Activated CD8-positive, alpha-beta T cell treated with anti-CD3 and anti-CD28 coated beads, Interleukin-2, amount 10 ng/mL, durations not matched to agents 7 days and 5 days (primary cell): ENCODE results near the gene ZMYND11. TPM values are rescaled to one million over a fixed set of nuclear protein-coding genes. Genes with fewer than 3 reads are reported as not detected.

Source experiments
- ATAC-seq: fragments of 150-1000 bp; cut with Tn5 transposase; one replicate; pipeline ENCODE4 v1.10.0; 2021; ENCODE audit warnings: moderate library complexity
- CTCF ChIA-PET: fragments of 350-600 bp; sonication (Branson Sonifier 250); formaldehyde crosslinking; loops from one replicate; lab custom pipeline; 2021; ENCODE audit warnings: antibody characterized with exemption; lab: Charles Lee
- POLR2A ChIA-PET: fragments of 350-600 bp; sonication (Branson Sonifier 250); formaldehyde crosslinking; loops from one replicate; lab custom pipeline; 2021; ENCODE audit warnings: antibody characterized with exemption; lab: Charles Lee
- DNase-seq: peaks from one replicate; pipeline ENCODE4 v3.0.0-alpha.2; 2020
- H3K27ac Mint-ChIP-seq: one replicate; pipeline ENCODE4 v1.8.0; 2021; ENCODE audit warnings: mild to moderate bottlenecking, mixed read lengths
- H3K27me3 Mint-ChIP-seq: one replicate; pipeline ENCODE4 v1.8.0; 2021; ENCODE audit warnings: low read depth, mixed read lengths
- H3K36me3 Mint-ChIP-seq: one replicate; pipeline ENCODE4 v1.8.0; 2021; ENCODE audit warnings: low read depth, mixed read lengths
- H3K4me1 Mint-ChIP-seq: one replicate; pipeline ENCODE4 v1.8.0; 2021; ENCODE audit warnings: low read depth, mixed read lengths
- H3K4me3 Mint-ChIP-seq: one replicate; pipeline ENCODE4 v1.8.0; 2021; ENCODE audit warnings: mild to moderate bottlenecking, mixed read lengths
- H3K9me3 Mint-ChIP-seq: one replicate; pipeline ENCODE4 v1.8.0; 2022; ENCODE audit warnings: mixed read lengths; ENCODE audit not compliant: insufficient read depth
- total RNA-seq, 2 experiments: library from RNA; stranded (reverse); gene quantifications; one replicate each; pipeline ENCODE4 v1.2.3, GENCODE V29; 2021

Gene ZMYND11
- total RNA-seq, 2 experiments from 2014 or later, result 41.3 to 42.0 TPM

DNA sequence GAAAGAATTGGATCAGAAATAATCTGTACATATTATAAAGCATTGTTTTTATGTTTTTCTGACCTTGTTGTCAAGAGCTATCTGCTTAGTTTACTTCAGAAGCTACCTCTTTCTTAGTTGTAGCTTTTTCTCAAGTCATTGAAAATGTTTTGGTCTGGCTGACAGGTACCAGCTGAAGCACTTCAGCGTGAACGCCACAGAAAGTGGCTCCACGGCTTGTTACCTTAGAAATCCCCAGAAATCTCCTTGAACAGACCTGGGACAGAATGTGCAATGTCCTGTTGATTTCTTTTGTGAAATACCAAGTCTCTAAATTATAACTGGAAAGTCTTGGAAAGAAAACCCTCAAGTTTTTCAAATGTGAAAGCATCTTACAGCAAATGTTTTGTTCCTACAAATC is 96.8 kb downstream of the ZMYND11 start:
- CTCF ChIA-PET, result interaction anchor here (1.1 to 3.6 kb wide), 2 partner anchors 11 to 15 kb away, joined by 3 to 16 read pairs; no protein-coding TSS in a partner anchor
- Mint-ChIP-seq H3K4me3 (no peak overlapping the region), H3K27me3 (no peaks in the 10 kb centered on the region), H3K9me3 (no peaks in the 10 kb centered on the region), H3K36me3 (peaks cover 2% of the 10 kb centered on the region), H3K27ac (no peak overlapping the region), H3K4me1 (peaks cover 8% of the 10 kb centered on the region)
- ATAC-seq (no peak), DNase-seq (no peak)
- POLR2A ChIA-PET, result no interaction called here

GRCh38 chr10:232878-233277 is 97.6 kb downstream of the ZMYND11 start:
- H3K36me3 Mint-ChIP-seq, result peaks cover 2% of the 10 kb centered on the region
- H3K9me3 Mint-ChIP-seq, result no peaks in the 10 kb centered on the region

GRCh38 chr10:234708-235406 is 99.6 kb downstream of the ZMYND11 start:
- DNase-seq, result no peak
- Mint-ChIP-seq H3K4me3 (no peak overlapping the region), H3K9me3 (no peaks in the 10 kb centered on the region), H3K27me3 (no peaks in the 10 kb centered on the region), H3K4me1 (no peaks in the 10 kb centered on the region), H3K27ac (no peak overlapping the region), H3K36me3 (peaks cover 2% of the 10 kb centered on the region)
- ChIA-PET POLR2A (no interaction called here), CTCF (no interaction called here)
- no peak for ATAC-seq

More at GRCh38 chr10:232878-233277, 97.6 kb downstream of the ZMYND11 start:
- Mint-ChIP-seq H3K27ac (no peak overlapping the region), H3K4me3 (no peak overlapping the region), H3K4me1 (peaks cover 8% of the 10 kb centered on the region), H3K27me3 (no peaks in the 10 kb centered on the region)
- POLR2A ChIA-PET, result no interaction called here
- ATAC-seq (no peak), DNase-seq (no peak)
- CTCF ChIA-PET, result interaction anchor here (3.6 kb wide), 1 partner anchor 12 kb away, joined by 16 read pairs; no protein-coding TSS in a partner anchor

DNA sequence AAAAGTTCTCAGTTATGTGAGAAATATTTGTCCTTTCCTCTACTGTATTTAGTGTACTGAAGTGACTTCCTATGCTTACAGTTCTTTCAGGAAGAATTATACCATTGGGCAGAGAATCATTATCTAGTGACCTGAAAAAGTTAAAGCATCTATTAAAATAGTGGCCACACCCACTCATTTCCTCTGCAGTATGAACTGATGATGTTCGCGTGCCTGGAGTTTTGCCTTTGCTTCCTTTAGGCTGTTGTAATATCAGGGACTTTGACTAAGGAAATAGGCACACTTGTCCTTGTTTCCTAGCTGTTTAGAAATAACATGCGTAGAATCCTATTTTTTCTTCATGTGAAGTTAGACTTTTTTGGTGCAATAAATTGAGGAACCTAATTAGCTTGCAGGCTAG is 100.7 kb downstream of the ZMYND11 start:
- no peaks in the 10 kb centered on the region for H3K4me1 Mint-ChIP-seq
- CTCF ChIA-PET, result no interaction called here
- no peak for ATAC-seq
- H3K36me3 Mint-ChIP-seq, result peaks cover 2% of the 10 kb centered on the region
- H3K9me3 Mint-ChIP-seq, result no peaks in the 10 kb centered on the region
- H3K27ac Mint-ChIP-seq, result no peak overlapping the region
- H3K27me3 Mint-ChIP-seq, result no peaks in the 10 kb centered on the region
- DNase-seq, result no peak
- no peak overlapping the region for H3K4me3 Mint-ChIP-seq
- POLR2A ChIA-PET, result no interaction called here

DNA sequence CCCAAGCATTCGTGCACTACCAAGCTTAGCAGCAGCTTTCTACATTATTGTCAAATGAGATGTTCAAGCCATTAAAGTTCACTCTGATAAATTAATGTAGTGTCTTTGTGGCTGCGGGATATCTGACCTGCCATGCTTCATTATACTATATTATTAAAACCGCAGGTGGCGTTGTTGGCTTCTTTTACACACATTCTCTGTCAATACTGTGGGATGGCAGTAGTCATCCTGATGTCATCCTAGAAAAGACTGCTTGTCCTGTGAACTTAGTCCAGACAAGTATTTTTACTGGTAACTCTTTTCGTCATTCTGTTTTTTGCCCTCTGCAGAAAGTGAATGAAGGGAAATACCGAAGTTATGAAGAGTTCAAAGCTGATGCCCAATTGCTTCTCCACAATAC is 103.9 kb downstream of the ZMYND11 start:
- no peak overlapping the region for H3K27ac Mint-ChIP-seq
- ATAC-seq (no peak), DNase-seq (no peak)
- no peaks in the 10 kb centered on the region for H3K9me3 Mint-ChIP-seq
- POLR2A ChIA-PET, result no interaction called here
- H3K4me3 Mint-ChIP-seq, result no peak overlapping the region
- no peaks in the 10 kb centered on the region for H3K4me1 Mint-ChIP-seq
- CTCF ChIA-PET, result no interaction called here
- H3K36me3 Mint-ChIP-seq, result peaks cover 2% of the 10 kb centered on the region
- no peaks in the 10 kb centered on the region for H3K27me3 Mint-ChIP-seq

- ChIA-PET CTCF (interaction anchor here (1.7 kb wide), 1 partner anchor 11 kb away, joined by 5 read pairs; no protein-coding TSS in a partner anchor), POLR2A (no interaction called here)
- Mint-ChIP-seq H3K36me3 (peaks cover 2% of the 10 kb centered on the region), H3K9me3 (no peaks in the 10 kb centered on the region), H3K27ac (no peak overlapping the region), H3K27me3 (no peaks in the 10 kb centered on the region), H3K4me3 (no peak overlapping the region), H3K4me1 (no peaks in the 10 kb centered on the region)
- ATAC-seq, result no peak
- no peak for DNase-seq
Measured at GRCh38 chr10:241451-241850, 106.2 kb downstream of the ZMYND11 start.

DNA sequence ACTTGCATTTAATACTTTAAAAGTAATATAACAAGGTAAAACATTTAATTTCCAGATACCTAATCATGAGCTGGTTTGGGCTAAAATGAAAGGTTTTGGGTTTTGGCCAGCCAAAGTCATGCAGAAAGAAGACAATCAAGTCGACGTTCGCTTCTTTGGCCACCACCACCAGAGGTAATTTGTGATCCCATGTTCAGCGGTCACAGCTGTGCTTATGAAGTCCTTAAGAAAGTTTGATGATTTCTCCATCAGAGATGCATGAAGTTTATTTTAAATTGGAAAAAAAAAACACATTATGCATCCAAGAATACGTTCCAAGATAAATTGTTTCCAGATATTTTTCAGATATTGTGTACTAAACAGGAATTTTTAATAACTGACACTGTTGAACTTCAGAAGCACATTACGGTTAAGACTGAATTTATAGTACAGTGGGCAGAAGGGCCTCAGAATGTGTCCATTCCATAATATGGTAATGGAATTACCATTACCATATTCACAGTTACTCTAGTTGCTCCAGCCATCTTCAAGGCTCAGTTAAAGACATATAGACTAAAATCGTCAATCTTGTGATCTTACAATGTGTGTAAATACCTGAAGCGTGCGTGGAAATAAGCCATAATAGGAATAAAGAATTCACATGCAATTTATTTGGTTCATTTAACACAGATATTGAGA is 106.8 kb downstream of the ZMYND11 start:
- no peaks in the 10 kb centered on the region for H3K9me3 Mint-ChIP-seq
- H3K27ac Mint-ChIP-seq, result no peak overlapping the region
- ChIA-PET CTCF (interaction anchor here (1.0 to 1.7 kb wide), 2 partner anchors 11 to 12 kb away, joined by 3 to 5 read pairs; no protein-coding TSS in a partner anchor), POLR2A (no interaction called here)
- ATAC-seq, result no peak
- H3K36me3 Mint-ChIP-seq, result peaks cover 6% of the 10 kb centered on the region
- no peak overlapping the region for H3K4me3 Mint-ChIP-seq
- H3K27me3 Mint-ChIP-seq, result no peaks in the 10 kb centered on the region
- H3K4me1 Mint-ChIP-seq, result no peaks in the 10 kb centered on the region
- DNase-seq, result no peak

- no peak overlapping the region for H3K4me3 Mint-ChIP-seq
- no peaks in the 10 kb centered on the region for H3K9me3 Mint-ChIP-seq
- H3K27me3 Mint-ChIP-seq, result no peaks in the 10 kb centered on the region
- ChIA-PET POLR2A (no interaction called here), CTCF (no interaction called here)
- H3K4me1 Mint-ChIP-seq, result no peaks in the 10 kb centered on the region
- ATAC-seq (no peak), DNase-seq (no peak)
- H3K36me3 Mint-ChIP-seq, result peaks cover 21% of the 10 kb centered on the region
- no peak overlapping the region for H3K27ac Mint-ChIP-seq
Measured at GRCh38 chr10:244227-244626, 109.0 kb downstream of the ZMYND11 start.

- no peaks in the 10 kb centered on the region for H3K27me3 Mint-ChIP-seq
- no peaks in the 10 kb centered on the region for H3K4me1 Mint-ChIP-seq
- no peaks in the 10 kb centered on the region for H3K9me3 Mint-ChIP-seq
- H3K36me3 Mint-ChIP-seq, result peaks cover 36% of the 10 kb centered on the region
- ChIA-PET POLR2A (no interaction called here), CTCF (no interaction called here)
- no peak overlapping the region for H3K4me3 Mint-ChIP-seq
- no peak for DNase-seq
- no peak for ATAC-seq
- no peak overlapping the region for H3K27ac Mint-ChIP-seq
Measured at GRCh38 chr10:246431-246830, 111.2 kb downstream of the ZMYND11 start.

- no peak for DNase-seq
- no peak for ATAC-seq
- Mint-ChIP-seq H3K36me3 (peaks cover 45% of the 10 kb centered on the region), H3K4me1 (no peaks in the 10 kb centered on the region), H3K9me3 (no peaks in the 10 kb centered on the region), H3K27ac (no peak overlapping the region), H3K27me3 (no peaks in the 10 kb centered on the region), H3K4me3 (no peak overlapping the region)
- ChIA-PET POLR2A (no interaction called here), CTCF (interaction anchor here (1.1 kb wide), 1 partner anchor 10 kb away, joined by 3 read pairs; no protein-coding TSS in a partner anchor)
Measured at GRCh38 chr10:247480-247879, 112.2 kb downstream of the ZMYND11 start.

GRCh38 chr10:248307-248706 is 113.1 kb downstream of the ZMYND11 start:
- no peak for ATAC-seq
- no peak overlapping the region for H3K4me3 Mint-ChIP-seq
- peaks cover 48% of the 10 kb centered on the region for H3K36me3 Mint-ChIP-seq
- CTCF ChIA-PET, result interaction anchor here (2.5 kb wide), 1 partner anchor 18 kb away, joined by 10 read pairs; no protein-coding TSS in a partner anchor
- POLR2A ChIA-PET, result no interaction called here
- no peaks in the 10 kb centered on the region for H3K9me3 Mint-ChIP-seq
- H3K27me3 Mint-ChIP-seq, result no peaks in the 10 kb centered on the region
- no peak for DNase-seq
- H3K27ac Mint-ChIP-seq, result no peak overlapping the region
- no peaks in the 10 kb centered on the region for H3K4me1 Mint-ChIP-seq

- CTCF ChIA-PET, result no interaction called here
- Mint-ChIP-seq H3K9me3 (no peaks in the 10 kb centered on the region), H3K4me1 (no peaks in the 10 kb centered on the region), H3K27me3 (no peaks in the 10 kb centered on the region), H3K4me3 (no peak overlapping the region), H3K27ac (no peak overlapping the region), H3K36me3 (peaks cover 50% of the 10 kb centered on the region)
- DNase-seq, result no peak
- POLR2A ChIA-PET, result interaction anchor here (0.5 kb wide), 1 partner anchor 29 kb away, joined by 3 read pairs; no protein-coding TSS in a partner anchor
- ATAC-seq, result no peak
Measured at GRCh38 chr10:251982-252582, 116.8 kb downstream of the ZMYND11 start.
